Measurements from ENCODE around the gene AKIRIN2.

GRCh38 chr6:87661016-87661415, 41.0 kb downstream of the AKIRIN2 start:
- TF ChIP-seq CTCF (optimal IDR thresholded peaks at IDR 0.05 in 1 of 3, IDR thresholded peaks at IDR 0.05 in 1 of 3, conservative IDR thresholded peaks at IDR 0.05 in 1 of 3; ENCODE audit: extremely low read depth in 1 of 3, insufficient read depth in 2 of 3, low read length in 3 of 3) (no peak), EZH2 (IDR thresholded peaks at IDR 0.05; ENCODE audit: low read length) (no peak)

All from keratinocyte (primary cell).